GM21360 (cell line): Measurements from ENCODE around the gene ANKMY1.

Experiments
- ATAC-seq: cut with Tn5 transposase; IDR thresholded peaks from one replicate; pipeline ENCODE4 v1.9.1; 2021; ENCODE audit warnings: mild to moderate bottlenecking, moderate library complexity; ENCODE audit not compliant: unreplicated experiment

Gene ANKMY1

DNA sequence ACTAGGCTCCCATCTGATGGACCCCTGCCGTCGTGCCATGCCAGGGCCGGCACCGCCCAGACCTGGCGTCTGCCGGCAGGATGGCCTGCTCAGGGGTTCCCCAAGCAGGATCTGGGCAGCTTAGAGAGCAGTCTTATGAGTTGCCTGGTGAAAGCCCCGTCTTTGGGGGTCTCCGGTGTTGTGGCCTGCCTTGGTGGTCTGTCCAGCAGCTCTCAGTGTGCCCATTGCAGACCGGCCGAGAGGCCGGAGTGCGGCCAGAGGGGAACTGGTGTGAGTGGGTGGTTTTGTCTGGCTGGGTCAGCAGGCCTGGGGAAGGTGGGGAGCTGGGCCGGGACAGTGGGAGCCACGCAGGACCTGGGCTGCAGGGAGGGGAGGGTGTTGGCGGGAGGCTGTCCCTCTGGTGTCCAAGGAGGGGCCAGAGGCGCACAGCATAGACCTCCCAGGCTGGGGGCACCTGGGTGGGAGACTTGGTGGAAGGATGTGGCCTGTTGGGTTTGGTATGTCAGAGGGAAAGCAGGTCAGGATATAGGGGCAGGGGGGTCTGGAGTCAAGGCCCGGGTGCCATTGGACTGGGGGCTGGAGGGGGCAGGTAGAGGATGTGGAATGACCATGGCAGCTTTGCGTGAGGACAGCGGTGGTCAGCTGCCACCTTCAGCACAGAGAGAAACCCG lies 105.9 kb downstream of the ANKMY1 start:
- no peak for ATAC-seq

DNA sequence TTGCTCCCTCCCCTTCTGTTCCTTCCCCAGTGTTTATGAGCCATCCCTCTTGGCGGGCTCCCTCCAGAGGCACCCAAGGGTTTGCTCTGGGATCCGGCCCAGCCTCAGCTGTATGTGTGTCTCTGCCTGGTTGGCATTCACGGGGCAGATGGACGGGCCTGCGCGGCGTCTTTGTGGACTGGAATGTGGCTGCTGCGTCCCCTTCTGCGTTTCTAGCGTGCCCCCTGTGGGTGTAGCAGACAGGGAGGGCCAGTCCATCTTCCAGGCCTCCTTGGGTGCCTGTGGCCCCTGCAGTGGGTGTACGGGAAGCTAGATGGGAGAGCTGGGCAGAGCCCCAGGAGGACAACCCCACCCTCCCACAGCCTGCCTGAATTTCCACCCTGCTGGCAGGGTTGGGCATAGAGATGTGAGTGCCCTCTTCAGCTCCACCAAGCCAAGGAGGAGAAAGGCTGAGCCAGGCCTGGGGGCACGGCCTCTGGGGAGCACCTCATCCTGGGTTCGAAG lies 106.6 kb downstream of the ANKMY1 start:
- no peak for ATAC-seq

DNA sequence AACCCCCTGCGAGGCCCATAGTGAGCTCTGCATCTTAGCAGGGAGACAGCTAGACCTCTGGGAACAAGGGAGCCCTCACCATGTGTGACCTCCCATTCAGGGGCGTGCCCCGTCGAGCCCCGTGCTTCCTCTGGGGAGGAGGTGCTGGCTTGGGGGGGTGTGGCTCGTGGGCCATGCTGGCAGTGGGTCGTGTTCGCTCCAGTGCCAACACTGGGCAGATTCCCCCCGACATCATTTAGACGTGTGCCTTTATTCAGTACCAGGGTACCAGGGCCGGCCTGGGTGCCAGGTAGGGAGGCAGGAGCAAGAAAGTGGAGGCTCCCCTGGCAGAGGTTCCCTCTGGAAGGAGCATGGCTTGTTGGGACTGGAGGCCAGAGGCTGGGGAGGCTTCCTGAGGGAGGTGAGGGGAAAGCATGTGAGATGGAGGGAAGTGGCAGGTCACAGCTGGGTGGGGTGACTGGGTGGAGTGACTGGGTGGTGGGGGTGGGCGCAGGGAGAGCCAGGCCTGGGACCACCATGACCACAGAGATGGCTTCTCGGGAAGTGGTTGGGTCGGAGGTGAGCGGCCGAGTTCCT lies 107.2 kb downstream of the ANKMY1 start:
- ATAC-seq = no peak

DNA sequence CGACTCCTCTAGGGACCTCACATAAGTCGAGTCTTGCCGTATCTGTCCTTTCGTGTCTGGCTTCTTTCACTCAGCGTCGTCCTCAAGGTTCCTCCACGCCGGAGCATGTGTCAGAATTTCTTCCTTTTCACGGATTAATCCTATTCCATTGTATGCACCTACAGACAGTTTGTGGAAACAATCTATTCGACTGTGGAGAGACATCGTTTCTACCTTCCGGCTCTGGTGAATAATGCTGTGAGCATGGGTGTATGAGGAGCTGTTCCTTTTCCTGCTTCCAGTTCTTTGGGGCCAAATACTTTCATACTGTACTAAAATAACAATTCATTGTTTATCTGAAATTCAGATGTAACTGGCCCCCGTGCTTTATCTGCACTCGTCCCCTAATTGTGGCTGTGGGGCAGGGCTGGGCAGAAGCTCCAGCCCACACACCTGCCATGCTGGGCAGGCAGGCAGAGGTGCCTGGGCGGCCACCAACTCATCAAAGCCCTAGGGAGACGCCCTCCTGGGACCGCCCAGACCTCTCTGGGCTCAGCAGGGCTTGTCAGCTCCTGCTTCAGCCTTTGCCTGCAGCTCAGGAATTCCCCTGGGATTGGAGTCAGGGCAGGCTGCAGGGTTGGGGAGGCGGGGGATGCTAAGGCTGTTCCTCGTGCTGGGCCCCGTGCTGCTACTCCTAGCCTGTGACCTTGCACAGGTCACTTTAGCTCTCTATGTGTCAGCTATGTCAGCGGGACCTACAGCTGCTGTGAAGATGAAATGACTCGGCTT lies 107.8 kb downstream of the ANKMY1 start:
- no peak for ATAC-seq

DNA sequence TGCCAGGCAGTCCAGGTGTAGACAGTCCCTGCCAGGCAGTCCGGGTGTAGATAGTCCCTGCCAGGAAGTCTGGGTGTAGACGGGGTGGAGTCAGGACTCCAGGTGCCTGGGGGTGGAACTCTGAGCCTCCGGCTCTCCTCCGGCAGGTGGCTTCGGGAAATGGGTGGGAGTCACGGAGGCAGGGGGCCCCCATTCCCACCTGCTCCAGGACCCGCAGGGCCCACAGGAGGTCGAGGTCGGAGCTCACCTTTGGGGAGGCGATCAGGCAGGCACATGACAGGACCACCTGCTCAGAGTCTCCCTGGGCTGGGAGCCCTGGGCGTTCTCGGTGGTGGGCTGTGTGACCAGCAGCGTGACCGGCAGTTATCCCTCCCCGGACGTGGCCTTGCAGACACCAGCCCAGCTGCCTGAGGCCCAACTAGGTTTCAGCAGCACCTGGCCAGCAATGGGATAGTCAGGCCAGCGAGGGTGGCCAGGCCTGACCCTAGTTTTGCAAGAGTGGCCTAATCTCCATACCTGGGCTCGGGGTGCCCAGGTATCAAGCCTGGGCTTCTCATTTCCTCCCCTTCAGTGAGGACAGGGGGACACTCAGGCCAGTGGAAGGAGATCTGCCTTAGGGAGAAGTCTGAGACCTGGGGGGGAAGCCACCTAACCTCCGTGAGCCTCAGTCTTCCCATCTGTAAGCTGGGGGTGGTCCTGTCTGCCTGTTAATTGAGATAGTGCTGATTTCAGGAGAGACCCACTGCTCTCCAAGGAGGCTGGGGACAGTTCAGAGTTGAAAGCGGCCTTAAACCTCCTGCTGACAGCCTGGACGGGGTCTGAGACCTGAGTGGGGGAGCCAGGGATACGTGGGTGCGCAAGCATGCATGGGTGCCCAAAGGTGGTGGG lies 109.2 kb downstream of the ANKMY1 start:
- no peak for ATAC-seq

DNA sequence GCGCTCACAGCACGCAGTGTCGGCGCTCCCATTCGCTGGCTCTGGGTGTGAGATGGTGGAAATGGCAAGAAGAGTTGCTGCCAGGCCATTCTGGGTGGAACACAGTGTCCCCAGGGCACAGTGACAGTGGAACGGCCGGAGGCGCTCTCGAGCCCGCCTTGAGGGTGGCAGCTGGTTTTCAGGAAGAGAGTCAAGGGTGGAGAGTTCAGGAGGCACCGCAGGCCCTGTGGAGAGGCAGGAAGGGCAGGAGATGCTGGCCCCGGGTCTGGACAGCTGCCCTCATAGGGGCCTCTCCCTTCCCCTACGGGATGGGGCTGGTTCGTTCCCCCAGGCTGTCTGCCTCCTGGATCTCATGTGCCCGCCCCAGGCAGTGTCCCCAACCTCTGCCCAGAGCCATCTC lies 109.9 kb downstream of the ANKMY1 start:
- ATAC-seq = no peak

DNA sequence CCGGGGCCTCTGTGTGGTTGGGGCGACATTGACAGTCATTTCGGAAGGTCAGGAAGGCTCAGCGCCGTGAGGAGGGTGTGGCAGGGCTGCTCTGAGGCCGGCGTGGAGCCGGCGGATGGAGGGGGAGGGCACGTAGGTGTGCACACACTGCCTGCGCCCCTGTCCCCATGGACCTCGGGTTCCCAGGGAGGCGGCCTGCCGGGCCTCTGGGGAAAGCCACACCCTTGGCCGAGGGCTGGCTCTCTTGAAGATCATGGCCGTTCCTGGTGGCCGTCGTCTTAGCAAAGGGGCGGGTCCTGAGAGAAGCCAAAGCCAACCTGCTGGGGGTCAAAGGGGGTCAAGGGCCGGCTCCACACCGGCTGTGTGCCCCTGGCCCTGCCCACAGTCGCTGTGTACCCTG lies 110.5 kb downstream of the ANKMY1 start:
- no peak for ATAC-seq

DNA sequence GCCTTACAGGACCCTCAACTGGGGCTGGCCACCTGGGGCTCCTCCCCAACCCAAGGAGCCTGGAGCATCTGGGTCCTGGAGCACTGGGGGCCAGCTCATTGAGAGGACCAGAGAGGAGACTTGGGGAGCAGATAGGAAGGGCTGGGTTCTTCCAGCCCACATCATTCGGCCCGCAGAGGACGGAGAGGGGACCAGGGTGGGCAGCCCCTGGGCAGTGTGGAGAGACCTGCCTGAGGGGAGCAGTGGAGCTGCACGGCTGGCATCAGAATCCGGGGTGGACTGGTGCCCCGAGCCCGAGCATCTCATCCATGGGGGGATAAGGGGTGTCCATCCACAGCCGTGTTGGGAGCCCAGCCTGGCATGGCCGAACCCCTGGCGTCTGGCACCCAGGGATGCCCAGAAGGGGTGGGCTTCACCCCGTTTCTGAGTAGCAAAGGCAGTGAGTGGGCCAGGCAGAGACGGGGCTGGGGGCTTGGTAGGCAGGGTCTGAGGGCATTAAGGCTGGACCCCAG lies 111.1 kb downstream of the ANKMY1 start:
- no peak for ATAC-seq

DNA sequence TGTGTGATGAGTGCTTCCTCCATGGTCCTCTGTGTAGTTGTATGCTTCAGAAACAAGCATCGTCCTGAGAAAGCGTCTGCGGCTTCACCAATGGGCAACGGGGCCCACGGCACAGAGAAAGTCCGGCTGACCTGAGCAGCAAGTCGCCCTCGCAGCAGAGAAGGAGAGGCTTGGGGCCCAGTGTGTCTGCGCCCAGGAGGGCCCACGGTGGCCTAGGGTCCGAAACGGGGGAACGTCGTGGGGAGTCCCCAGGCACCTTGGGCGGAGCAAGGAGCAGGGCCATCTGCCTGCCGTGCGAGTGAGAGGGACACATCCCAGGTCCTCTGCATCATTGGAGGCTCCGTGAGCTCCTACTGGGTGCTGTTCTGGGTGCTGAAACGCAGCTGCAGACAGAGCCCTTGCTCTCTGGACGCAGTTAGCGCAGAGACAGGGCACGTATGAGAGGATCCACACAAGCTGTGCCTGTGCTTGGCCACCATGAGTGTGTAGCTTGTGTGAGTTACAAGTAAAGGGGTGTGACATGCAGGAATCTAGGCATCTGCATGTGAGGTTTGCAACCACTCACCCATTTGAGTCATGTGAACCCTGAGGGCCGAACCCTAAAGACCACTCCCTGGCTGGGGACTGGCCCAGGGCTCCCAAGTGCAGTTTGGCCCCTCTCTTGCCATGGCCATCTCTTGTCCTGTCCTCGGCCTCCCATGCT lies 111.7 kb downstream of the ANKMY1 start:
- no peak for ATAC-seq

DNA sequence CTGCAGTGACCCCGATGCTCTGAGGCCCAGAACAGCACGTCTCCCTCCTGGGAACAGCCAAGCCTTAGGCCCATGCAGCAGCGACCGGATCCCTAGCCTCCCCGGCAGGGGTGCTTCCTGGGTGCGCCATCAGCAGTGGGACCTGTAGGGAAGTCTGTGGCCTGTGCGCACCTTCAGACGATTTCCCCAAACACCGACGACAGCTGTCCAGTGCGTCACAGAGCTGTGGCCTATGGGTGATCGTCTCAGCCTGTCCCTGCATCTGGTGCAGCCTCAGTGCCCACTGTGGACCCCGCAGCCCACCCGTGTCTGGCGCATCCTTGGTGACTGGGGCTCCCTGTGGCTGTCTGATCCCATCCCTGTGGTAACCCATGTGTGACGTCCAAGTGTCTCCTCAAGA lies 113.3 kb downstream of the ANKMY1 start:
- ATAC-seq = no peak

DNA sequence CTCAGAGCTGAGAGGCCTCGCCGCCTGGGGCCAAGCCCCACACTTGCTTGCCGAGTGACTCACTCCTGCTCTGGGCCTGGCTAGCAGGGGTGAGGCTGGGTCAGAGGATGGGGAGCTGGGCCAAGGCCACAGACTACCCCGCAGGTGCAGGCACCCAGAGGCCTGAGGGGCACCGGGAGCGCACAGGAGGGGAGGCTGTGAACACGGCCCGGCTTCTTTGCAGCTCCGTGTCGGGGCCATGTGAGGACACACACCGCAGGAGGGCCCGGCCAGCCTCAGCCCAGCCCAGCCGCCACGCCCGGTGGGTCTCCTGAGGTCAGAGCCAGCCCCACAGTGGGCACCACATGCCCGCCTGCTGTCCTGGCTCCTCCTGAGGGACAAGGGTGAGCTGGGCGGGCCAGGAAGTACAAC lies 113.9 kb downstream of the ANKMY1 start:
- no peak for ATAC-seq

DNA sequence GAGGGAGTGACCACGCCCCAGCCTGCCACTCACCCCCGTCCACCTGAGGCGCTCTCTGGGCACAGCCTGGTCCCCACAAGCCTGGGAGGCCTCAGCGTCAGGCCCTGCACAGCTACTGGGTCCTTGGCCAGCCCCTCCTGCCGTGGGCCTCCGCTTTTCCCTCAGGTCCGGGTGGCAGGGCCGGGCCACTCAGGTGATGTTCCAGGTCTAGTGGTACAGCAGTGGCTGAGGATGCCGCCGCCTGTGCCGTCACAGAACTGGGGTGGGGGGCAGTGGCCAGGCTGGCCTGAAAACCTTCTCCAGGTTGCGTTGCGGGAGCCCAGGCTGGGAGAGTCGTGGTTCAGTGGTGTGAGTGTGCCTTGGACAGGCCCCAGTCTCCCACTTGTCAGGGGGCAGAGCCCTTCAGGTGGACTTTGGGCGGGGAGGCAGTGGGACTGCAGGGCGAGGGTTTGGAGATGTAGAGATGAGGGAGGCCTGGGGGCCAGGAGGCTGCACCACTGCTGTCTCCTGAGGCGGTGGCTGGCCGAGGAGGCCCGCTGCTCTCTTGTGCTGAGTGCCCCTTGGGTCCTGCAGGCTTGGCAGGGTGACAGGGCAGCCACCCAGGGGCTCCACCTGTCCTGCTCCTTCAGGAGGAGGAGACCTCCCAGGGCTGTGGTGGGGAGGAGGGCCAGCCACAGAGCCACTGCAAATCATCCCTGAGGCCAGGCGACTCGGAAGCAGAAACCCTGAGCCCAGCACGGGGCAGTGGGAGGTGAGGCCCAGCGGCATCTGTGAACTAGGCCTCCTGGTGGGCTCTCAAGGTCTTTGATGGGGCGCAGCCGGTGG lies 114.7 kb downstream of the ANKMY1 start:
- ATAC-seq = no peak

DNA sequence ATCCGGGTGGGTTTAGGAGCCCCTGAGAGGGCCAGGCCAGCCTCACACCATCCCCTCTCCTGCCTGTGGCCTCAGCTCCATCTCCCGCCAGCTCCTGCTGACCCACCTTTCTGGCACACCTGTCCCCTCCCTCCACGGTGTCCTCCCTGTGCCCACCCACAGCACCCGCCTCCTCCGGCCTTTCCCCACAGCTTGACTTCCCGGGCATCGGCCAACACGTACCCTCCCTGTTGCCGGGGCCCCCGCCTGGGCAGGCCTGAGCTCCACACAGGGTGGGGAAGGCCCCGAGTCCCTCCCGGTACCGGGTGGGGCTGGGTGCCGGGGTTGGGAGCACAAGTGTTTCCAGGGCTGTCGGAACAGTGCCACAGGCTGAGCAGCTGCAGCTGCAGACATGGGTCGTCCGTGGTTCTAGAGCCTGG lies 115.8 kb downstream of the ANKMY1 start:
- no peak for ATAC-seq

DNA sequence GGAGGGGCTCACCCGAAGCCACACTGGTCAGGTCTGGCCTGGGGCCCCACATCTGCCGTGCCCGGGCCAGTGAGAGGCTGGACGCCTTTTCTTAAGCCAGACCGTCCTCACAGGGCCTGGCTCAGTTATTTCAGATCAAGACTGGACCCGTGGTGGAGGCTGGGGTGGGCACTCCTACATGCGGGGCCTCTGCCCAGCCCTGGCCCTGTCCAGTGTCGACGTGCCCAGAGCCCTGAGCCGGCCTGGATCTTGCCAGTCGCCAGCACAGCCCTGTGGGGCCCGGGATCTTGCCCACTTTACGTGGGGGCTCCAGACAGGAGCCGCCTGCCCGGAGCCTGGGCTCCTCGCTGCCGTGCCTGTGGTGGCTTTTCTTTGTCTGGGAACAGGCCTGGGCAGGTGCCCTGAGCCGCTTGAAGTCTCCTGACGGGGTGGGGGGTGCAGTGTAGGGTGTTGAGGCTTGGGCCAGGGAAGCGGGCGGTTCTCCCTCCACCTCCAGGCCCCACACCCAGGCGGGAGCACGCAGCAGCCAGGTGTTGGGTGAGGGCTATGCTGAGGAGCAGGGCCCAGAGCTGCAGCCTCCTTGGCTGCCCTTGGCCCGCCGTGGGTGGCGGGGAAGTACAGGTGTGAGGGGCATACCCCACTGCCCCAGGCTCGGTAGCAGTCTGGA lies 116.3 kb downstream of the ANKMY1 start:
- no peak for ATAC-seq

DNA sequence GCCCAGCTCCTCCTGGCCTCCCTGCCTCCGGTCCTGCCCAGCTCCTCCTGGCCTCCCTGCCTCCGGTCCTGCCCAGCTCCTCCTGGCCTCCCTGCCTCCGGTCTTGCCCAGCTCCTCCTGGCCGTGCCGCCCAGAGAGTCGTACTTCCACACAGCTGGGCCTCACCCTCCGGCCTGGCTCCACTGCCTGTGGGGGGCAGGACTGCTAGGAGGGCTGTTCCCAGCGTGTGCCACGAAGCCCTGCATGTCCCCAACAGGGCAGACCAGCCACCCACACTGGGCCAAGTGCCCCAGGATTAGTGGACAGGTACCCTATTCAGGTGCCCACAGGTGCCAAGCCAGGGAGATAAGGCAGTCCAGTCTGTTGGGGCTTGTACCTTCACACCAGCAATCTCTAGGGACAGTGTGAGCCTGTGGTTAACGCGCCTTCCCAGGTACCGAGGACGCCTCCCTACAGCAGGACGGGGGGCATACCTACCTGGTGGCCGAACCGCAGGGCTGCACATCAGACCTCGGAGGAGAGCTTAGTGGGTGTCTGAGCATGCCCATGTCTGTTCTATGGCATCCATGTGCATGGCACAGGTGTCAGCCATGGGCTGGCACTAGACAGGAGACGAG lies 117.0 kb downstream of the ANKMY1 start:
- no peak for ATAC-seq

DNA sequence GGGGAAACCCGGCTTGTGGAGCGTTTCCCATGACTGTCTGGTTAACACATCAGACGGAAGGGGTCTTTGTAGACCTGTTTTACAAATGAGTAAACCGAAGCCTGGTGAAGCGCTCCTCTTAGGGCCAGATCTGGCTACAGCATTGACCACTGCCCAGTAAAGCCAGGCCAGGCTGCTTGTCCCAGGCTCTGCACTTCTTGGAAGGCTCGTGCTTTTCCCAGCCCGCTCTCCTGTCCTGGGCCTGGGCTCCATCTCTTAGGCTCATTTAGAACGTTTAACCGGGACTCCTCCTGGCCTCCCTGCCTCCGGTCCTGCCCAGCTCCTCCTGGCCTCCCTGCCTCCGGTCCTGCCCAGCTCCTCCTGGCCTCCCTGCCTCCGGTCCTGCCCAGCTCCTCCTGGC lies 117.5 kb downstream of the ANKMY1 start:
- ATAC-seq = no peak

DNA sequence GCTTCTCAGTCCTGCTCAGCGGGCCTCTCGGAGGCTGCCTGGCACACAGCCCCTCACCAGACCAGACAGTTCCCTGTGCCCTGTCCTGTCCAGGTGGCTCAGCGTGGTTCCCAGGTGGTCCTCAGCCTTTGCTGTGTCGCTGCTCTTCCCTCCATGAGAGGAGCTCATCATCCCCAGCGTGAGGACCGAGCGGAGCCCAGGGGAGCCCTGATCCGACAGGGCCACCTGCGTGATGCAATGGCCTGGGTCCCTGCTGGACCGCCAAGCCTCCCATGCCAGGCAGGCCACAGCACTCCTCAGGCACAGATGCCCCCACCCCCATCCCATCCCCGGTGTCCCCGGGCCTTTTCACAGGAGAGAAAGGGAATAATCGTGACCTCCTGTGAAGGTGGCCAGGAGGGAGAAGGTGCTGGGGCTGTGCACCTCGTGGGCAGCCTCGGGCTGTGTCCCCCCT lies 118.1 kb downstream of the ANKMY1 start:
- no peak for ATAC-seq
